ENCODE measurements around the gene MAD2L1.
"Not testable (repeated sequence)": the region's sequence is repeated elsewhere in the genome, so short reads cannot be mapped to it uniquely, and the experiment has no call there.

MAD2L1 gene

DNA sequence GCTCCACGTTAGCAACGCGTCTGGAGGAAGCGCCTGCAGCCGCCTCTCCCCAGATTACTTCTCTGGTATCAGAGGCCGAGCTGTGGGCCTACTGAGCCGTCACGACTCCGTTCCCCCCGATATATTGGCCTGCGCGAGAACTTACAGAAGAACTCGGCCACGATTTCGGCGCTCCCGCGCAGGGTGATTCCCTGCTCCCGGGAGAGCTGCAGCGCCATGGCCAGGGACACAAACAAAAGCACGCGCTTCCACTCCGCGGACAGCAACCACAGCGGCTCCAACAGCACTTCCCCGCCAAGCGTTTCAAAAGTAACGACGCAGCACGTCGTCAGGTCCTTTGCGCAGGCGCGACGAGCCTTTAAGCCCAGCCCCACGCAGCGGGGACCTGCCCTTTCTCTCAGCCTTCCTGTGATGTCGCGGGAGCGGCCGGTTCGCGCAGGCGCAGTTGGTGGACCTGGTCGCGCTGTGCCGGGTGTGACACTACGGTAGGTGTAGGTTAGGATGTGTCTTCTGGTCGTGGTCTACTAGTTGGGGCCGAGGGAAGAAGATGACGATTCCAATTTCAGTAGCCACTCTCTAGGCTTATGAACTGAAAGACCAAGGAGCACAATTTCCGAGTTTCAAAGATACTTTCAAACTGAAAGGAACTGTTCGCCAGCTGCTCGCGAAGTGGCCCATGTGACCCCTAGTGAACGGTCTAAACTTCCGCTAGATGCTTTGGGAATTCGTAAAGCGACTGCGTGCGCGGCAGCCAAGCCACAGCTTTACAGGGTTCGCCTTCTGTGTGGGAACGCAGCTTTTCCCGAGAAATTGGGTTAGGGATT lies at the start of gene MAD2L1:
Gene MAD2L1, minus strand, starts transcription at position 332 of the 824 bp plus-strand sequence. Its CDS starts 114 bp downstream, at position 218.
- DNase-seq (ENCODE audit: low spot score): peak; percentile 99

DNA sequence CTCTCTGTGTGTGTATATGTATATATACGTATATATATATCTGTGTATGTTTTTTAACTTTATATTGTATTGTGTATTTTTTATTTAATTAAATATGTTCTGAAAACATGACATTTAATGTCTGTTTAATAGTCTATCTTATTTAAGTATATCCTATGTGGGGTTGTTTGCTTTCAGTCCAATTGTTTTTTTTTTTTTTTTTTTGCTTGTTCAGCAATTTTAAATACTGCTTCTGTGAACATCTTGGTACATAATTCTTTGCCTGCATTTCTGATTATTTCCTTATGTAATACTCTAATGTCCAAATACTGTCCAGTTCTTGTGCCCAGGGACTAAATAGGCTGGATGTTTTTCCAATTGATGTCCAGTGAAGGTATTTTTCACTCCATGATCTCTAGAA lies 45.1 kb upstream of the MAD2L1 start:
- no peak for DNase-seq (ENCODE audit: low spot score)

GRCh38 chr4:120109406-120109805 lies 42.8 kb upstream of the MAD2L1 start:
- DNase-seq (ENCODE audit: low spot score): no peak

GRCh38 chr4:120105472-120105871 lies 38.8 kb upstream of the MAD2L1 start:
- no peak for DNase-seq (ENCODE audit: low spot score)

- DNase-seq (ENCODE audit: low spot score): no peak
Observed at GRCh38 chr4:120096508-120097297, 30.1 kb upstream of the MAD2L1 start.

- no peak for DNase-seq (ENCODE audit: low spot score)
Observed at GRCh38 chr4:120088507-120088906, 21.9 kb upstream of the MAD2L1 start.

DNA sequence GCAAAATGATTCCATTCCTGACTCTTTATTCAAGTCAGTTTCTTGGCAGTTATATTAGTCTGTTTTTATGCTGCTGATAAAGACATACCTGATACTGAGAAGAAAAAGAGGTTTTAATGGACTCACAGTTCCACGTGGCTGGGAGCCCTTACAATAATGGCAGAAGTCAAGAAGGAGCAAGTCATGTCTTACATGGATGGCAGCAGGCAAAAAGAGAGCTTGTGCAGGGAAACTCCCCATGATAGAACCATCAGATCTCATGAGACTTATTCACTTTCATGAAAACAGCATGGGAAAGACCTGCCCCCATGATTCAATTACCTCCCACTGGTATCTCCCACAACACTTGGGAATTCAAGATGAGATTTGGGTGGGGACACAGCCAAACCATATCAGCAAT lies 21.4 kb upstream of the MAD2L1 start:
- not testable (repeated sequence) for DNase-seq (ENCODE audit: low spot score)

- DNase-seq (ENCODE audit: low spot score): no peak
Observed at GRCh38 chr4:120085705-120086104, 19.1 kb upstream of the MAD2L1 start.

- DNase-seq (ENCODE audit: low spot score): no peak
Observed at GRCh38 chr4:120084327-120084726, 17.7 kb upstream of the MAD2L1 start.

GRCh38 chr4:120083152-120083551 lies 16.5 kb upstream of the MAD2L1 start:
- no peak for DNase-seq (ENCODE audit: low spot score)

GRCh38 chr4:120082251-120082650 lies 15.6 kb upstream of the MAD2L1 start:
- DNase-seq (ENCODE audit: low spot score): no peak

- no peak for DNase-seq (ENCODE audit: low spot score)
Observed at GRCh38 chr4:120081726-120082125, 15.1 kb upstream of the MAD2L1 start.

DNA sequence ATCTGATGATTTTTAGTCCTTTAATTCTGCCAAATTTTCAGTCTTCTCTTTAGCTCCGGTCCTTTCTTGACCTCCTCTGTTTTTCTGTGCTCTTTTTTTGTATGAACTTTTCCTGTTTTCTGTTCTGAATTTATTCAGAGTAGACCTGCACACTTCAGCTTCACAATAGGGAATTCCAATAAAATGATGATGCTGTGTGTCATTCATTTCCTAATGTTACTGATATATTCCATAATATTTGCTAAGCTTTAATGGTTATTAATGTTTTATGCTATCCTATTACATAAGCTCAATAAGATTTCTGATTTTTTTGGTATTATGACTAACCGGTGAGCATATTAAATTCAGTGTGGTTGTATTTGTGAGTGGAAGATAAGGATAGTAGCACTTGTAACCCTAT lies 13.9 kb upstream of the MAD2L1 start:
- DNase-seq (ENCODE audit: low spot score): no peak

DNA sequence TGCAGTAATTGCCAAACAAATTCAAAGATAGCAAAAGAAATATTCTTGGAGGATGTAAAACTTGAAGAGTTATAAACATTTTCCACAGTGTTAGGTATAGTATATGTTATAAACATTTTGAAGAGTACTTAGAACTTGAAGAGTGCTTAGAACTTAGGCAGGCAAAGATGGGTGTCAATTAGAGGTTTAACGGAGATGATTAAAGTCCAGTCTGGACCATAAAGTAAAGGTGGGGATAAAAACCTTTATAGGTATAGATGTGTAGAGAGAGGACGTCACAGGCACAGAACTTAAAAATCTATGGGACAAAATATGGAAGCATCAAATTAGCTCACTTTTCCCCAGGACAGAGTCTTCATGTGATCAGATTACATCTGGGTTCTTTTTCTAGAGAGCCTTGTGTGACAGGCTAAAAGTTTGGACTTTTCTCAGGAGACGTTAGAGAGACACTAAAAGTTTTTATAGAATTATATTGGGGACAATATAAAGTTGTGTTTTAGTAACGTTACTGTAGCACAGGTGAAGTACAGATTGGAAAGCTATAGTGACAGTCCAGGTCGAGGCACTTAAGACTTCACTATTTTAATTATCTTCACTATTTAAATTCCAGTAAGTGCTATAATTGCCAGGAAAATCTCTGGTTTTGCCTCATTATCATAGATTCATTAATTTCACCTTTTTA lies 13.3 kb upstream of the MAD2L1 start:
- no peak for DNase-seq (ENCODE audit: low spot score)

DNA sequence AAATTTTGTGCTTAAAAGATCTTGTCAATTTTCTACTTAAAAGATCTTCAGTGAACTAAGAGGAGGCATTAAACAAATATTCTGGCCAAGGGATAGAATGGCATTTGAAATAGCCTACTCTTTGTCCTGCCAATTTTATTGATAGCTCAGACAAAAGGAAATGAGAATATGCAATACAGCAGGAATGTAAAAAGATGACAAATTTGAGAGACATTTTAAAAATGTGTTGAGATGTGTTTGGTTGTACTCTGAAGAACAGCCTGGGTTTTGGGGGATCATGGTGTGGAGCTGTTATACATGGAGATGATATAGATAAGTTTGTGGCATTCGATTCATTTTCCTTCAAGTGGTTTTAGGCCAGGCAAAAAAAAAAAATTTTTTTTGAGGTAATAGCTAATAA lies 11.6 kb upstream of the MAD2L1 start:
- peak; percentile 25 for DNase-seq (ENCODE audit: low spot score)

GRCh38 chr4:120071192-120071795 lies 4.6 kb upstream of the MAD2L1 start:
- DNase-seq (ENCODE audit: low spot score): peak; percentile 60

DNA sequence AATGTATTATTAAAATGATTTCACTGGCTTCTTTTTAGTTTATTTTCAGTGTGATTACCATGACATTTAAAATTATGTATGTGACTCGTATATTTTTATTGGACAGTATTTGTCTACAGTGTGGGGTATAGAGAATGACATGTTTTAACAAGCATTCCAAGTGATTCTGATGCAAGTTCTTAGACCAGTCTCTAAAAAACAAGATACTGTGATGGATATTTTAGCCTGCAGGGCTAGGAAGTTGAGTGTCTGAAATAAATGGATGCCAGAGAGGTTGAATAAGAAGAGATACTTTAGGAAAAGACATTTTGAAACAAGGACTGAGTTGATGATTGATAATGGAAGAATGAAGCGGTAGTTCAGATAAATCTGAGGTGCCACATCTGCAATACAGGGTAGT lies 3.5 kb upstream of the MAD2L1 start:
- DNase-seq (ENCODE audit: low spot score): no peak

DNA sequence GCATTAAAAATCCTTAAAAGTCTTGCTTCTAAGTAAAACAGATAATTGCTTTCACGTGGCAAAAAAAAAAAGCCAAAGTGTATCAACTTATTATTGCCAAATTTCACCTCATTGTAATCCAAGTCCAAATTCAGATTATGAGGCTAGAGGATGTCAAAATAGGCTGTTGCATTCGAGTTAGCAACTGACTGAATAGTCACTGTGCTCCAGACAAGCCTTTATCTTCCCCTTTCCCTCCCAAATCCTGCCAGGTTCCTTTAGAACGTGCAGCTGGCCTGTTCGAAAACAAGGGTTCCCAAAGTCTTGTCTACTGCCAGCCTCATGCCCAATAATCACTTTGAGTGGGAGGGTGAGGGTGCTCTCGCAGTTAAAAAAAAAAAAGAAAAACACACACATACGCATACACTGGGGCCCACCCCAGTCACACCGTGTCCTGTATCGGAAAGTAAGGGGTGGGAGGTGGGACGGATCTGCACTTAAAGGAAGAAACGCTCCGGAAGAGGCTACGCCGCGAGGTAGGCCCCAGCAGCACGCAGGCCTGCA lies 603 bp downstream of the MAD2L1 start:
- DNase-seq (ENCODE audit: low spot score): no peak

GRCh38 chr4:120064887-120065286 lies 1.8 kb downstream of the MAD2L1 start:
- DNase-seq (ENCODE audit: low spot score): no peak

- not testable (repeated sequence) for DNase-seq (ENCODE audit: low spot score)
Observed at GRCh38 chr4:120063711-120064110, 2.9 kb downstream of the MAD2L1 start.

DNA sequence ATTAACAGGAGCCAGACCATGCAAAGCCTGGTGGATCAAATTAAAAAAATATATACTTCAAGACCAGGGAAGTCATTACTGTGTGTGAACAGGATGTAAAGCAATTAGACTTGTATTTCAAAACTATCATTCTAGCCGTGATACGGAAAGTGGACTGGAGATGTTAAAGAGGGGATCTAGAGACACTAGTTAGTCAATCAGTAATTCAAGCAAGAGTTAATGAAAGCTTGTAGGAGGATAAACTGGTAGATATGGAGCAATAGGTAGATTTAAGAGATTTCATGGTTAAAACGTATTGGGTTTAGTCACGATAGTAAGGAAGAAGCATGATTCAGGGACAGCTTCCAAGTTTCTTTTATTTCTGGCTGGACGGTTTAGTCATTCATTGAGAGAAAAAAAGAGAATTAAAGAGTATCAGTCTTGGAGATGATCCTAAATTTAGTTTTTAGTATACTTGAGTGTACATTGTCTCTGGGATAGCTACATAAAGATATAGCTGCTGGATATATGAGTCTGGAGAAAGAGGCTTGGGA lies 3.9 kb downstream of the MAD2L1 start:
- DNase-seq (ENCODE audit: low spot score): no peak

- DNase-seq (ENCODE audit: low spot score): no peak
Observed at GRCh38 chr4:120059036-120059435, 7.6 kb downstream of the MAD2L1 start.
